WTC11 (cell line): ENCODE results near the gene REL. TPM values are rescaled to one million over a fixed set of nuclear protein-coding genes. Genes with fewer than 3 reads are reported as not detected.

Experiments used
- ATAC-seq: fragments of 200-7000 bp; cut with Tn5 transposase; 2 replicates; pipeline ENCODE4 v1.10.0; 2021; ENCODE audit warnings: mild to moderate bottlenecking, moderate library complexity
- CTCF ChIA-PET: fragments of 300-600 bp; sonication (Branson Sonifier 250); formaldehyde crosslinking; loops from one replicate; lab custom pipeline; 2021; ENCODE audit warnings: antibody characterized with exemption; lab: Charles Lee
- POLR2A ChIA-PET: fragments of 350-600 bp; sonication (Branson Sonifier 250); formaldehyde crosslinking; loops from one replicate; lab custom pipeline; 2021; ENCODE audit warnings: antibody characterized with exemption; lab: Charles Lee
- DNase-seq: peaks from one replicate; pipeline ENCODE4 v3.0.0; 2021; ENCODE audit warnings: low spot score
- H3K27ac Mint-ChIP-seq: 2 replicates; pipeline ENCODE4 v1.8.0; 2021; ENCODE audit warnings: mixed read lengths
- H3K27me3 Mint-ChIP-seq: 2 replicates; pipeline ENCODE4 v1.8.0; 2021; ENCODE audit warnings: low read depth, mild to moderate bottlenecking, moderate library complexity, mixed read lengths
- H3K36me3 Mint-ChIP-seq: 2 replicates; pipeline ENCODE4 v1.8.0; 2021; ENCODE audit warnings: mixed read lengths
- H3K4me1 Mint-ChIP-seq: 2 replicates; pipeline ENCODE4 v1.8.0; 2022; ENCODE audit warnings: mixed read lengths
- H3K4me3 Mint-ChIP-seq: 2 replicates; pipeline ENCODE4 v1.8.0; 2021; ENCODE audit warnings: mild to moderate bottlenecking, moderate library complexity, mixed read lengths
- H3K9me3 Mint-ChIP-seq: 2 replicates; pipeline ENCODE4 v1.8.0; 2021; ENCODE audit warnings: mixed read lengths
- ATF3 ChIP-seq: sonication (generic); formaldehyde crosslinking; conservative IDR thresholded peaks from 2 replicates; pipeline ENCODE4 v1.8.1; 2022; ENCODE audit warnings: mild to moderate bottlenecking, missing genetic modification reagents
- GABPB1 ChIP-seq: sonication (generic); formaldehyde crosslinking; IDR thresholded peaks from 2 replicates; pipeline ENCODE4 v1.8.1; 2023; ENCODE audit warnings: mild to moderate bottlenecking, missing genetic modification reagents
- NR1H2 ChIP-seq: sonication (generic); formaldehyde crosslinking; IDR thresholded peaks from 2 replicates; pipeline ENCODE4 v1.9.0; 2021; ENCODE audit warnings: mild to moderate bottlenecking, moderate library complexity, missing genetic modification reagents
- PRDM15 ChIP-seq: sonication (generic); formaldehyde crosslinking; IDR thresholded peaks from 2 replicates; pipeline ENCODE4 v1.8.0; 2022; ENCODE audit warnings: missing genetic modification reagents
- SMAD3 ChIP-seq: sonication (generic); formaldehyde crosslinking; IDR thresholded peaks from 2 replicates; pipeline ENCODE4 v1.8.0; 2022; ENCODE audit warnings: missing genetic modification reagents, mild to moderate bottlenecking, borderline replicate concordance
- SOX15 ChIP-seq: fragments of 250-450 bp; sonication (Bioruptor Pico); IDR thresholded peaks from 2 replicates; pipeline ENCODE4 v1.9.0; 2021; ENCODE audit warnings: mild to moderate bottlenecking
- TEAD1 ChIP-seq: sonication (generic); formaldehyde crosslinking; IDR thresholded peaks from 2 replicates; pipeline ENCODE4 v1.8.0; 2022; ENCODE audit warnings: mild to moderate bottlenecking, missing genetic modification reagents
- TP53 ChIP-seq: sonication (generic); formaldehyde crosslinking; IDR thresholded peaks from 2 replicates; pipeline ENCODE4 v1.8.1; 2023; ENCODE audit warnings: mild to moderate bottlenecking, missing genetic modification reagents
- ZBTB21 ChIP-seq: sonication (generic); formaldehyde crosslinking; IDR thresholded peaks from 2 replicates; pipeline ENCODE4 v1.8.1; 2023; ENCODE audit warnings: mild to moderate bottlenecking, missing genetic modification reagents, borderline replicate concordance
- ZNF219 ChIP-seq: sonication (generic); formaldehyde crosslinking; IDR thresholded peaks from 2 replicates; pipeline ENCODE4 v1.8.0; 2023; ENCODE audit warnings: missing genetic modification reagents, mild to moderate bottlenecking, borderline replicate concordance
- ZNF232 ChIP-seq: sonication (generic); formaldehyde crosslinking; IDR thresholded peaks from 2 replicates; pipeline ENCODE4 v1.8.0; 2022; ENCODE audit warnings: mild to moderate bottlenecking, missing genetic modification reagents
- ZNF416 ChIP-seq: fragments of 250-450 bp; sonication (Bioruptor Pico); IDR thresholded peaks from 2 replicates; pipeline ENCODE4 v1.9.0; 2021; ENCODE audit warnings: mild to moderate bottlenecking, inconsistent platforms
- ZNF423 ChIP-seq: fragments of 250-450 bp; sonication (Bioruptor Pico); IDR thresholded peaks from 2 replicates; pipeline ENCODE4 v2.1.2; 2022; ENCODE audit warnings: mild to moderate bottlenecking, moderate library complexity
- ZNF532 ChIP-seq: fragments of 250-450 bp; sonication (Bioruptor Pico); IDR thresholded peaks from 2 replicates; pipeline ENCODE4 v1.9.0; 2021; ENCODE audit warnings: mild to moderate bottlenecking, borderline replicate concordance
- ZNF671 ChIP-seq: fragments of 250-450 bp; sonication (Bioruptor Pico); IDR thresholded peaks from 2 replicates; pipeline ENCODE4 v1.8.0; 2021; ENCODE audit warnings: mild to moderate bottlenecking
- total RNA-seq: library from RNA; stranded (reverse); gene quantifications from 3 replicates; pipeline ENCODE4 v1.2.3, GENCODE V29; 2021
- TF ChIP-seq, protein P1 (sequence below): sonication (generic); formaldehyde crosslinking; IDR thresholded peaks from 2 replicates; pipeline ENCODE4 v1.8.1; 2022; ENCODE audit warnings: mild to moderate bottlenecking, moderate library complexity, missing genetic modification reagents
- TF ChIP-seq, protein P2 (sequence below): sonication (generic); formaldehyde crosslinking; conservative IDR thresholded peaks from 2 replicates; pipeline ENCODE4 v1.8.1; 2023; ENCODE audit warnings: mild to moderate bottlenecking, low read depth, missing genetic modification reagents, moderate library complexity
- TF ChIP-seq, protein P3 (sequence below): sonication (generic); formaldehyde crosslinking; IDR thresholded peaks from 2 replicates; pipeline ENCODE4 v1.8.1; 2022; ENCODE audit warnings: missing genetic modification reagents, borderline replicate concordance
- TF ChIP-seq, protein P4 (sequence below): sonication (generic); formaldehyde crosslinking; IDR thresholded peaks from 2 replicates; pipeline ENCODE4 v1.8.1; 2023; ENCODE audit warnings: mild to moderate bottlenecking, missing genetic modification reagents, moderate library complexity
- TF ChIP-seq, protein P5 (sequence below): sonication (generic); formaldehyde crosslinking; IDR thresholded peaks from 2 replicates; pipeline ENCODE4 v1.8.0; 2022; ENCODE audit warnings: mild to moderate bottlenecking, missing genetic modification reagents

REL gene
- total RNA-seq, 1 experiment from 2014 or later = 8.4 TPM

DNA sequence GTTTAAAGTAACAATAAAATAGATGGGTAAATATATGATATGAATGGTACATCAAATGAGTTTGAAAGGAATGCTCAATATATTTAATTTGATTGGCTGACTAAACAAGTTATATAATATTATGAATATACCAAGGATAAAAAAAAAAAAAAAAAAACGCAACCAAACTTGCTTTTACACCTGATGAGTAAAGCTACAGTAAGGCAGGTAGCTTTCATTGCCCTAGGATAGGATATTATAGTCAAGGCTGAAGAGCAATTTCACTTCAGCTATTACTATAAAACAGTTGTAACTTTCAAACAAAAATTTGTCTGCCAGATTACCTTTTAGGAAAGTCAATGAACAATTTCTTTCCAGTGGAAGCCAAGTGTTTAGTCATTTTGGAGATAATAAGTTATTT lies 79.3 kb downstream of the REL start (continued):
- TF ChIP-seq, protein P1, sequence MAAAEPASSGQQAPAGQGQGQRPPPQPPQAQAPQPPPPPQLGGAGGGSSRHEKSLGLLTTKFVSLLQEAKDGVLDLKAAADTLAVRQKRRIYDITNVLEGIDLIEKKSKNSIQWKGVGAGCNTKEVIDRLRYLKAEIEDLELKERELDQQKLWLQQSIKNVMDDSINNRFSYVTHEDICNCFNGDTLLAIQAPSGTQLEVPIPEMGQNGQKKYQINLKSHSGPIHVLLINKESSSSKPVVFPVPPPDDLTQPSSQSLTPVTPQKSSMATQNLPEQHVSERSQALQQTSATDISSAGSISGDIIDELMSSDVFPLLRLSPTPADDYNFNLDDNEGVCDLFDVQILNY = no peak

DNA sequence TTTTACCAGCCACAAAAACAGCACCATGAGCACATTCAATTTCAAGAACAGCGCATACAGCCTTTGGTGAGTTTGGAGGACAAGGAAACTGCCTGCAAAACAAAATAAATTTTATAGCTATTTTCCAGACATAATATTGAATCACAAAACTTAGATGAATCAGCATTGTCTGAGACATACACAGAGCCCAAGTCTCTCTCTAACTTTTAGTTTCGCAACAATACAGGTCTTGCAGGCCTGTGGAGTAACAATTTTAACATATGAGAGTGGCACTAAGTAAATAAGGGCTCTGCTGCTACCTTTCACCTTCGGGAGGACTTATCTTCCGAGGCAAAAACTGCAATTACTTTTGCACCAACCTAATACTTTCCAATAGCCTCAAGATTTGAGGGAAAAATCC lies 80.1 kb downstream of the REL start:
- H3K27me3 Mint-ChIP-seq = no peaks in the 10 kb centered on the region
- TF ChIP-seq ZBTB21 (no peak), ATF3 (CRISPR knock-in tag) (no peak), ZNF219 (CRISPR knock-in tag) (no peak), GABPB1 (CRISPR knock-in tag) (no peak), SMAD3 (CRISPR knock-in tag) (no peak), ZNF532 (CRISPR knock-in tag) (no peak), TEAD1 (CRISPR knock-in tag) (no peak), ZNF416 (CRISPR knock-in tag) (no peak), TP53 (no peak), SOX15 (no peak), ZNF423 (CRISPR knock-in tag) (no peak)
- TF ChIP-seq, protein P2, sequence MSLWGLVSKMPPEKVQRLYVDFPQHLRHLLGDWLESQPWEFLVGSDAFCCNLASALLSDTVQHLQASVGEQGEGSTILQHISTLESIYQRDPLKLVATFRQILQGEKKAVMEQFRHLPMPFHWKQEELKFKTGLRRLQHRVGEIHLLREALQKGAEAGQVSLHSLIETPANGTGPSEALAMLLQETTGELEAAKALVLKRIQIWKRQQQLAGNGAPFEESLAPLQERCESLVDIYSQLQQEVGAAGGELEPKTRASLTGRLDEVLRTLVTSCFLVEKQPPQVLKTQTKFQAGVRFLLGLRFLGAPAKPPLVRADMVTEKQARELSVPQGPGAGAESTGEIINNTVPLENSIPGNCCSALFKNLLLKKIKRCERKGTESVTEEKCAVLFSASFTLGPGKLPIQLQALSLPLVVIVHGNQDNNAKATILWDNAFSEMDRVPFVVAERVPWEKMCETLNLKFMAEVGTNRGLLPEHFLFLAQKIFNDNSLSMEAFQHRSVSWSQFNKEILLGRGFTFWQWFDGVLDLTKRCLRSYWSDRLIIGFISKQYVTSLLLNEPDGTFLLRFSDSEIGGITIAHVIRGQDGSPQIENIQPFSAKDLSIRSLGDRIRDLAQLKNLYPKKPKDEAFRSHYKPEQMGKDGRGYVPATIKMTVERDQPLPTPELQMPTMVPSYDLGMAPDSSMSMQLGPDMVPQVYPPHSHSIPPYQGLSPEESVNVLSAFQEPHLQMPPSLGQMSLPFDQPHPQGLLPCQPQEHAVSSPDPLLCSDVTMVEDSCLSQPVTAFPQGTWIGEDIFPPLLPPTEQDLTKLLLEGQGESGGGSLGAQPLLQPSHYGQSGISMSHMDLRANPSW (CRISPR knock-in tag) = no peak
- TF ChIP-seq, protein P3, sequence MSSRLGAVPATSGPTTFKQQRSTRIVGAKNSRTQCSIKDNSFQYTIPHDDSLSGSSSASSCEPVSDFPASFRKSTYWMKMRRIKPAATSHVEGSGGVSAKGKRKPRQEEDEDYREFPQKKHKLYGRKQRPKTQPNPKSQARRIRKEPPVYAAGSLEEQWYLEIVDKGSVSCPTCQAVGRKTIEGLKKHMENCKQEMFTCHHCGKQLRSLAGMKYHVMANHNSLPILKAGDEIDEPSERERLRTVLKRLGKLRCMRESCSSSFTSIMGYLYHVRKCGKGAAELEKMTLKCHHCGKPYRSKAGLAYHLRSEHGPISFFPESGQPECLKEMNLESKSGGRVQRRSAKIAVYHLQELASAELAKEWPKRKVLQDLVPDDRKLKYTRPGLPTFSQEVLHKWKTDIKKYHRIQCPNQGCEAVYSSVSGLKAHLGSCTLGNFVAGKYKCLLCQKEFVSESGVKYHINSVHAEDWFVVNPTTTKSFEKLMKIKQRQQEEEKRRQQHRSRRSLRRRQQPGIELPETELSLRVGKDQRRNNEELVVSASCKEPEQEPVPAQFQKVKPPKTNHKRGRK (CRISPR knock-in tag) = no peak
- TF ChIP-seq, all 79 proteins: peak for 0
- ChIA-PET POLR2A (no interaction called here), CTCF (no interaction called here)
- ATAC-seq (no peak), DNase-seq (no peak)
- Mint-ChIP-seq H3K4me1 (peaks cover 15% of the 10 kb centered on the region), H3K9me3 (no peaks in the 10 kb centered on the region), H3K36me3 (no peaks in the 10 kb centered on the region), H3K27ac (no peak overlapping the region), H3K4me3 (no peak overlapping the region)

GRCh38 chr2:60962528-60962927 lies 81.2 kb downstream of the REL start:
- peaks cover 15% of the 10 kb centered on the region for H3K4me1 Mint-ChIP-seq
- DNase-seq = no peak
- H3K9me3 Mint-ChIP-seq = no peaks in the 10 kb centered on the region
- TF ChIP-seq, protein P4, sequence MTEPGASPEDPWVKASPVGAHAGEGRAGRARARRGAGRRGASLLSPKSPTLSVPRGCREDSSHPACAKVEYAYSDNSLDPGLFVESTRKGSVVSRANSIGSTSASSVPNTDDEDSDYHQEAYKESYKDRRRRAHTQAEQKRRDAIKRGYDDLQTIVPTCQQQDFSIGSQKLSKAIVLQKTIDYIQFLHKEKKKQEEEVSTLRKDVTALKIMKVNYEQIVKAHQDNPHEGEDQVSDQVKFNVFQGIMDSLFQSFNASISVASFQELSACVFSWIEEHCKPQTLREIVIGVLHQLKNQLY (CRISPR knock-in tag) = no peak
- TF ChIP-seq ZNF671 (CRISPR knock-in tag) (no peak), ZNF232 (CRISPR knock-in tag) (no peak), NR1H2 (no peak), PRDM15 (no peak)
- TF ChIP-seq, protein P5, sequence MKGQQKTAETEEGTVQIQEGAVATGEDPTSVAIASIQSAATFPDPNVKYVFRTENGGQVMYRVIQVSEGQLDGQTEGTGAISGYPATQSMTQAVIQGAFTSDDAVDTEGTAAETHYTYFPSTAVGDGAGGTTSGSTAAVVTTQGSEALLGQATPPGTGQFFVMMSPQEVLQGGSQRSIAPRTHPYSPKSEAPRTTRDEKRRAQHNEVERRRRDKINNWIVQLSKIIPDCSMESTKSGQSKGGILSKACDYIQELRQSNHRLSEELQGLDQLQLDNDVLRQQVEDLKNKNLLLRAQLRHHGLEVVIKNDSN = no peak
- TF ChIP-seq, all 79 proteins: peak for 0
- Mint-ChIP-seq H3K27ac (no peak overlapping the region), H3K4me3 (no peak overlapping the region), H3K36me3 (no peaks in the 10 kb centered on the region), H3K27me3 (no peaks in the 10 kb centered on the region)
- POLR2A ChIA-PET = no interaction called here
- CTCF ChIA-PET = no interaction called here
- ATAC-seq = no peak
